GM19397 (cell line): ENCODE data around the gene PLS3.

Source experiments
- ATAC-seq: cut with Tn5 transposase; IDR thresholded peaks from one replicate; pipeline ENCODE4 v1.9.1; 2021; ENCODE audit warnings: mild to moderate bottlenecking, moderate library complexity; ENCODE audit not compliant: unreplicated experiment

PLS3 gene

DNA sequence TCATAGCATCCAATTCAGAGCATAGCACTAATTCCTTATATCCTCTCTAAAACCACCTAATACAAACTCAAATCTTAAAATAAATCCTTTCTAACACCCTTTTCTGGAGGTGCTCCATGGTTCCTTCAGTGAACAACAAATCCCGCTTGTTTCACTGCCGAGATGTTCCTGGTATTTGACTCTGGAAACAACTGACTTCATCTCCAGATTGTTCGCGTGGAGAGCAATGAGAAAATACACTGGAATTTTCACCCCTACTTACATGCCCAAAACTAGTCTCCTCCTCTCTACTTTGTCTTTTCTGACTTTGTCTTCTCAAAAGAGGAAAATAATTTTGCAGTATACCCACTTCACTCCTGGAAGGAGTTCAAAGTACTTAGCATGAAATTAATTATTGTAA is 129.0 kb downstream of the PLS3 start:
- ATAC-seq, result no peak

DNA sequence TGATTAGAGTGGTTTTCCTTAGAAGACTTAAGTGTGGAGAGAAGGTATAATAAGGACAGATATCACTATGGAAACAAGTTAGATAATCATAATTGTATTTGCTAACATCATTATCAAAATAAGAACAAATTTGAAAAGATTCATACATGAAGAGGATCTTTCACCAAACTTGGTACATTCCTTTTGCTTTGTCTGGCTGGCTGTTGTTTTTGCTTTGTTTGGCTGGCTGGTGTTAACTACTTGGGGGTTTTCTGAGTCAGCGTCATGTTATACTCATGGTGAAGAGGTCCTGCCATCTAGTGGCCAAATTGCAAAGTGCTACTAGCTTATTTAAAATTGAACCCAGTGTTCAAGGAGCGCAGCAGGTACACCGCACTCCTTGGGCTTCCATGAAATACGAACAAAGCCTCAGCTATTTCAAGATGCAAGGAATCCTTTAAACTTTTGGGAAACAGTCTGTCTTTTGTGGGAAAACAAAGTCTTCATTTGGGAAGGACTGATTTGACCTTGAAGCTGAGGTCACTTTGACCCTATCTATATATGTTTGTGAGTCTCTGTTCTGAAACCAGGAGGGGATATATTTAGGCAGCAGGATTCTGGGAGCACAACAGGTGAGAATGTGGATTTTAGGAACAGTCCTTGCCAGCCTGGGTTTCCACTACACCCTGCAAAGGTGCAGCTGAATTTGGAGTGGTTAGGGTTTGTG is 129.7 kb downstream of the PLS3 start:
- no peak for ATAC-seq

DNA sequence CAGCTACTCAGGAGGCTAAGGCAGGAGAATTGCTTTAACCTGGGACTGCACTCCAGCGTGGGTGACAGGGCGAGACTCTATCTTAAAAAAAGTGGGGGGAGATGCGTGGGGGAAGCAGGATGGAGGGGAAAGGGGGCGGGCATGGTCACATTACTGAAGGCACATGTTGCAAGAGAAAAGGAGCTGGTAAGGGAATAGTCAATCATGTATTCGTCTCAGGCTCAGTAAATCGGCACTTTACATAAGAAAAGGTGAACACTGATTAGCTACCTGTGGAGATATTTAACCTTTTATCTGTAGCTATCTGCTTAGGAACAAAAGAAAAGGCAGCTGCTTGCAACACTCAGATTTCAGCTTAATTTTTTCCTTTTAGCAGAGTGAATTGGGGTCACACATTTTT is 132.5 kb downstream of the PLS3 start:
- no peak for ATAC-seq

DNA sequence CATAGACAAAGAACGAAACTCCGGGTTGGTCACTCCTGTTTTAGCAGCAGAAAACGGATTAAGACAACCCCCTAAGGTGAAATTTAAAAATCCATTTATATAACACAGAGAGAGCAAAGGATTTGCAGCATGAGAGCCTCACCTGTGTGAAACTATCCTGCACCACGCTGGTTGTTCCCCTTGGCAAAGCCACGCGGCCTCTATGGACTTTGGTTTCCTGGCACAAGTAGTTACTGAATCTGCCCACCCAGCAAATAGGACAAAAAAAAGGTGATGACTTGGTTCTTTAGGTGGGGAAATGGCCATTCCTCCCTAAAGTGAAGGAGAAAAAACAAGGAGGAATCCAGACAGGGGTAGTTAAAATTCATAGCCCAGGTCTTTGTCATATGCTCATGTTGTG is 133.1 kb downstream of the PLS3 start:
- ATAC-seq, result no peak

DNA sequence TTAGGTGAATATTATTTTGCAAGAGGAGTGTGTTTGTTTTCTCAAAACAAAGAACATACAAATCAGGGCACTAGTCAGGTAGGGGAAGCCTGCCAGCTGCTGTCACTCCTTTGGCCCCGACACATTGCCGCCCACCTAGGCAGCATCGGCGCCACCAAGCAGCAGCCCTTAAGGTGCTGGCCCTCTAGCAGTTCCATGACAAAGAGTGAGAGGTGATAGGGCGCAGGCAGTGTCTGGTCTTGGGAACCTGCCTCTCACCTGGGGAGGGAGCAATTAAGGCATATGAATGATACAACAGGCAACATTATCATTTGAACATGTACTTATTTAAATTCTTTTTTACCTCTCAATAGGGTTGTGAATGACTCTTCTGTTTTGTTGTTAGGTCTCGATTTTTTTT is 135.1 kb downstream of the PLS3 start:
- ATAC-seq, result no peak

DNA sequence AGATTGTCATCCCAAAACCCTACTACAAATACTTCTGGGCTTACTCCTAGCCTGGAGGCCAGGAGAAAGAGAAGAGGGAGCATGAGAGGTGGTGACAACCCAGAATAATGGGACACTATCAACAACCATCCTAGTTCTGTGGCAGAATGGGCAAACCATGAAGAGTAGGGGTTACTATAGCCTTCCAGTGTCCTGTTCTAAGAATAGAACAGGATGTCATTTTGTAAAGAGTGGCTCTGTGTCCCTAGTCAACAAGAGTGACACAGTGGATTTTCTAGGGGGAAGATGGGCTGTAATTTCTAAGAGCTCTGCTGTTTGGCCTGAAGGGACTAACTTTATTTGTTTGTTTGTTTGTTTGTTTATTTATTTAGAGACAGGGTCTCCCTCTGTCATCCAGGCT is 136.0 kb downstream of the PLS3 start:
- no peak for ATAC-seq

DNA sequence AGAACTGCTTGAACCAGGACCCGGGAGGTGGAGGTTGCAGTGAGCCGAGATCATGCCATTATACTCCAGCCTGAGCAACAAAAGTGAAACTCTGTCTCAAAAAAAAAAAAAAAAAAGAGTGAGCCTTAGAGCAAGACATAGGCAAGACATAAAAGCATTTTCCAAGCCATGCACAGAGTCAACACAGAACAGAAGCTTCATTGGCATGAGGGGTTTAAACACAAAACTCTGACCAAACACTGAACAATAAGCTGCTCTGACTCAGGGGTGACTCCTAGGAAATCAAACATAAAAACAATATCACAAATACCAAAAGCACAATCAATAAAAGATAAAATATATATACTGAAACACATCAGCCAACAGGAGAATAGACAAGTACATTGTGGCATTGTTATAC is 136.8 kb downstream of the PLS3 start:
- no peak for ATAC-seq
